ENCODE results near the gene NPLOC4. TPM values are rescaled to one million over a fixed set of nuclear protein-coding genes. Genes with fewer than 3 reads are reported as not detected.

NPLOC4 gene
- polyA plus RNA-seq, 1 experiment, result 108 TPM

DNA sequence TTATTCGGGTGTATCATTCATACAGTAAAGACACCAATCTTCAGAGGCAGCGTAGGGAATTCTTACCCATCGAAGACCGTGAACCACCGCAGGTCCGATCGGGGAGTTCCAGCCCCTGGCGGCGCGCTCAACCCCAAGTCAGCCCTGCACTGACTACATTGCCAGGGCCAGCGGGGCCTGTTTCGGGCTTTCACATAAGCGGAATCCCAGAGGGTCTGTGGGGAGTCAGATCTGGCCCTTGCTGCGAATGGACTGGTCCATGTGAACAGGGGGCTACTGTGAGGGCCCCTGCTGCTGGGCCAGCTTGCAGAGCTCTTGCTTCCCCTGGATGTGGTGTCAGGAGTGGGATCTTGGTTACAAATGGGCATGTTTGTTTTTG lies 11.8 kb upstream of the NPLOC4 start:
- DNase-seq (ENCODE audit: low read depth), result no peak
- Histone ChIP-seq H3K4me3 (ENCODE audit: low read depth, low read length) (no peak overlapping the region), H3K27me3 (ENCODE audit: control insufficient read depth, insufficient read depth, low read length) (peaks cover 9% of the 10 kb centered on the region), H3K36me3 (ENCODE audit: control insufficient read depth, insufficient read depth, low read length) (no peaks in the 10 kb centered on the region; the same call in 1 of the 2 replicates)
- POLR2A ChIA-PET, result no interaction called here
- TF ChIP-seq, protein P1, sequence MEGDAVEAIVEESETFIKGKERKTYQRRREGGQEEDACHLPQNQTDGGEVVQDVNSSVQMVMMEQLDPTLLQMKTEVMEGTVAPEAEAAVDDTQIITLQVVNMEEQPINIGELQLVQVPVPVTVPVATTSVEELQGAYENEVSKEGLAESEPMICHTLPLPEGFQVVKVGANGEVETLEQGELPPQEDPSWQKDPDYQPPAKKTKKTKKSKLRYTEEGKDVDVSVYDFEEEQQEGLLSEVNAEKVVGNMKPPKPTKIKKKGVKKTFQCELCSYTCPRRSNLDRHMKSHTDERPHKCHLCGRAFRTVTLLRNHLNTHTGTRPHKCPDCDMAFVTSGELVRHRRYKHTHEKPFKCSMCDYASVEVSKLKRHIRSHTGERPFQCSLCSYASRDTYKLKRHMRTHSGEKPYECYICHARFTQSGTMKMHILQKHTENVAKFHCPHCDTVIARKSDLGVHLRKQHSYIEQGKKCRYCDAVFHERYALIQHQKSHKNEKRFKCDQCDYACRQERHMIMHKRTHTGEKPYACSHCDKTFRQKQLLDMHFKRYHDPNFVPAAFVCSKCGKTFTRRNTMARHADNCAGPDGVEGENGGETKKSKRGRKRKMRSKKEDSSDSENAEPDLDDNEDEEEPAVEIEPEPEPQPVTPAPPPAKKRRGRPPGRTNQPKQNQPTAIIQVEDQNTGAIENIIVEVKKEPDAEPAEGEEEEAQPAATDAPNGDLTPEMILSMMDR (IDR thresholded peaks at IDR 0.05; ENCODE audit: insufficient read depth, low read depth, low read length), result no peak
- CTCF ChIA-PET, result interaction anchor here (0.7 kb wide), 1 partner anchor 19 kb away, joined by 5 read pairs; no protein-coding TSS in a partner anchor

DNA sequence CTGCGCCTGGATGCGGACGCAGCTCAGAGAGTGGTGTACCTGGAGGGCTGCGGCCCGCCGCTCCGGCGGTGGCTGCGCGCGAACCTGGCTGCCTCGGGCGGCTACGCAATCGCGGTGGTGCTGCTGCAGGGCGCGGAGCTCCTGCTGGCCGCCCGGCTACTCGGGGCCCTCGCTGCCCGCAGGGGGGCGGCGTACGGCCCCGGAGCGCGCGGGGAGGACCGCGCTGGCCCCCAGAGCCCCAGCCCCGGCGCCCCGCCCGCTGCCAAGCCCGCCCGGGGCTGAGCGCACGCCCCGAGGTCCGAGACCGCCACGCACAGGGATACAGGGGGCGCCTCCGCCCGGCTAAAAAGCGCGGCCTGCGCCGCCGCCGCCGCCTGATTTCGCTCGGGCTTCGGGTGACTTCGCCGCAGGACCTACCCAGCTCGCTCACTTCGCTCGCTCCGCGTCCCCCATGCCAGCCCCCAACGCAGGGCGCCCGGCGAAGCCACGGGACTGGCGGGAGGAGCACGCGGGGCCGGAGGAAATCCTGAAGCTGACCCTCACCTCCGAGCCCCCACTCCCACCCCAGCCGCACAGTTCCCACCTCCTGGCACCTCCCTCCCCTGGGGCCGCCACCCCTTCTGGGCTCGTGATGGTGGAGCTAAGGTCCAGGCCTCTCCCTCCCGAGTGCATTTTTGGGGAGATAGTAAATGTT lies 11.2 kb upstream of the NPLOC4 start:
- no peak for DNase-seq (ENCODE audit: low read depth)
- Histone ChIP-seq H3K27me3 (ENCODE audit: control insufficient read depth, insufficient read depth, low read length) (peaks cover 9% of the 10 kb centered on the region), H3K36me3 (ENCODE audit: control insufficient read depth, insufficient read depth, low read length) (no peaks in the 10 kb centered on the region; the same call in 1 of the 2 replicates), H3K4me3 (ENCODE audit: low read depth, low read length) (no peak overlapping the region)
- TF ChIP-seq, protein P1 (IDR thresholded peaks at IDR 0.05; ENCODE audit: insufficient read depth, low read depth, low read length), result no peak
- CTCF ChIA-PET, result interaction anchor here (0.7 kb wide), 1 partner anchor 19 kb away, joined by 5 read pairs; no protein-coding TSS in a partner anchor
- POLR2A ChIA-PET, result no interaction called here

DNA sequence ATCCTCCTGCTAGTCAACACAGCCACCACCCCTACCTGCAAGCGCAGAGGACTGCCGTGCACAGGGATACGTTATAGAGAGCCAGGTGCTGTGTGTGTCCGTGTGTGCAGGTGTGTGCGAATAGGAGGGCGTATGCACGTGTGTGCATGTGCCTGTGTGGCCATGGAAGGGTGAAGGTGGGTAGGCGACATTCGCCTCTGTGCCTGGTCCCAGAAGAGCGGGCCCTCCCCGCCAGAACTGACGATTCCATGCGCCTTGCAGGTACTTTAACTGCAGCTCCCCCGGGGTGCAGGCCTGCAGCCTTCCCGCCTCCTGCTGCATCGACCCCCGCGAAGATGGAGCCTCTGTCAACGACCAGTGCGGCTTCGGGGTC lies 10.7 kb upstream of the NPLOC4 start:
- no peak overlapping the region for H3K4me3 ChIP-seq (ENCODE audit: low read depth, low read length)
- ChIA-PET POLR2A (no interaction called here), CTCF (interaction anchor here (1.1 kb wide), 1 partner anchor 22 kb away, joined by 3 read pairs; no protein-coding TSS in a partner anchor)
- H3K36me3 ChIP-seq (ENCODE audit: control insufficient read depth, insufficient read depth, low read length), result no peaks in the 10 kb centered on the region; the same call in 1 of the 2 replicates
- DNase-seq (ENCODE audit: low read depth), result no peak
- TF ChIP-seq, protein P1 (IDR thresholded peaks at IDR 0.05; ENCODE audit: insufficient read depth, low read depth, low read length), result no peak
- peaks cover 9% of the 10 kb centered on the region for H3K27me3 ChIP-seq (ENCODE audit: control insufficient read depth, insufficient read depth, low read length)

DNA sequence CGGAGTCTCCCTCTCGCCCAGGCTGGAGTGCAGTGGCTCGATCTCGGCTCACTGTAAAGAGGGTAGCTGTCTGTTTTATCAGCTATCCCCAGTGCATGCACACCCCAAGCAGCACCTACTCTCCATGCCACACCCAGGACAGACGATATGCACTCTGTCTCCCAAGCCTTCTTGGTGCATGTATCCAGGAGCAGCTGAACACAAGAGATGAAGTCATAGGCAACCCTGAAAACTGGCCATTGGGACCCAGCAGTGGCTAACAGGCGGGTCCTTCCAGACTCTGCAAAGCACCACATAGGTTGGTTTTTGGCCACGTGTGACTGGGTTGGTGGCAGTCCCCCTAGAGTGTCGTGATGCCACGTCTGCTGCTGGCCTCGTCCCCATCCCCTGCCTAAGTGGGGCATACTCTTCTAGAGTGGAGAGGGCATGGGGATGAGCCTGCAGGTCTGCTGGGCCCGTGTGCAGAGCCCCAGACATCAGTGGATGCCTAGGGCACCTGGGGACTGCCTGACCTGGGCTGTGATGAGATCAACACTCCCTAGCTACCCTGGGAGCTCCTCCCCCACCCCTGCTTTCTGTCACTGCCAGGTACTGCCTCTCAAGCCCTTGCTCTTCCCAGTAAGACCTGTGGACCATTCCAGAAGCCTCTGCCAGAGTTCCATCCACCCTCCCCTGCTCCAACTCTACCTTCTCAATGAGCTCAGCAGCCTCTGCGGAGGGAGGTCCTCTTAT lies 10.1 kb upstream of the NPLOC4 start:
- H3K36me3 ChIP-seq (ENCODE audit: control insufficient read depth, insufficient read depth, low read length), result no peaks in the 10 kb centered on the region; the same call in 1 of the 2 replicates
- TF ChIP-seq, protein P1 (IDR thresholded peaks at IDR 0.05; ENCODE audit: insufficient read depth, low read depth, low read length), result no peak
- peaks cover 9% of the 10 kb centered on the region for H3K27me3 ChIP-seq (ENCODE audit: control insufficient read depth, insufficient read depth, low read length)
- DNase-seq (ENCODE audit: low read depth), result no peak
- ChIA-PET CTCF (interaction anchor here (0.6 to 1.1 kb wide), 3 partner anchors 21 to 390 kb away, joined by 3 read pairs; partner anchors contain the start of gene DCXR), POLR2A (no interaction called here)
- H3K4me3 ChIP-seq (ENCODE audit: low read depth, low read length), result no peak overlapping the region
